Panc1 (cell line): Measurements from ENCODE around the gene CPSF2. TPM values are rescaled to one million over a fixed set of nuclear protein-coding genes. Genes with fewer than 3 reads are reported as not detected.
"Not testable (repeated sequence)": the region's sequence is repeated elsewhere in the genome, so short reads cannot be mapped to it uniquely, and the experiment has no call there.

Source experiments
- ATAC-seq: fragments of 200-7000 bp; cut with Tn5 transposase; 2 replicates; pipeline ENCODE4 v1.9.1; 2020; ENCODE audit warnings: mild to moderate bottlenecking, moderate library complexity
- BruUV-seq: library from RNA; stranded (reverse); fragments of 400-500 nt; replicated peaks from 2 replicates; lab custom pipeline; 2021; lab: Mats Ljungman, UMichigan
- CTCF ChIA-PET: fragments of 300-600 bp; sonication (Branson Sonifier 250); formaldehyde crosslinking; loops from one replicate; lab custom pipeline; 2022; ENCODE audit warnings: antibody characterized with exemption; lab: Charles Lee
- POLR2A ChIA-PET: fragments of 300-600 bp; sonication (Branson Sonifier 250); formaldehyde crosslinking; loops from one replicate; lab custom pipeline; 2022; ENCODE audit warnings: antibody characterized with exemption; lab: Charles Lee
- DNase-seq: peaks from one replicate; pipeline ENCODE4 v3.0.0-alpha.2; 2010; ENCODE audit warnings: low read depth, low spot score
- H3K27ac ChIP-seq: 2 replicates; pipeline ENCODE4 v1.5.1; 2011; ENCODE audit warnings: mild to moderate bottlenecking, low read length, inconsistent platforms
- H3K27me3 ChIP-seq: fragments of 200-500 bp; sonication (Bioruptor generic); 2 replicates; pipeline ENCODE4 v1.6.0; 2014; ENCODE audit warnings: low read length, inconsistent platforms; ENCODE audit not compliant: control insufficient read depth, insufficient read depth
- H3K36me3 ChIP-seq: fragments of 200-500 bp; sonication (Bioruptor generic); 2 replicates; pipeline ENCODE4 v1.5.1; 2014; ENCODE audit warnings: inconsistent platforms, mild to moderate bottlenecking, low read length, moderate library complexity; ENCODE audit not compliant: control insufficient read depth, insufficient read depth
- H3K4me1 ChIP-seq: 2 replicates; pipeline ENCODE4 v1.5.1; 2011; ENCODE audit warnings: inconsistent platforms, mild to moderate bottlenecking, low read length, moderate library complexity; ENCODE audit not compliant: control insufficient read depth, insufficient read depth
- H3K4me3 ChIP-seq, 2 experiments: 2 replicates each; pipeline ENCODE4 v1.5.1; 2011 to 2012; ENCODE audit warnings: low read depth in 2 of 2, low read length in 2 of 2, mild to moderate bottlenecking in 2 of 2, inconsistent platforms in 1 of 2, moderate library complexity in 1 of 2
- H3K9me3 ChIP-seq: fragments of 200-500 bp; sonication (Bioruptor generic); 2 replicates; pipeline ENCODE4 v1.5.1; 2014; ENCODE audit warnings: low read depth, mild to moderate bottlenecking, inconsistent platforms, low read length, moderate library complexity; ENCODE audit not compliant: control insufficient read depth, insufficient read depth
- CTCF ChIP-seq: fragments of 450-650 bp; IDR thresholded peaks from 2 replicates; pipeline ENCODE4 v1.5.1; 2017; ENCODE audit warnings: mild to moderate bottlenecking
- POLR2AphosphoS5 ChIP-seq: IDR thresholded peaks from 2 replicates; pipeline ENCODE4 v1.6.1; 2012; ENCODE audit warnings: mild to moderate bottlenecking, low read depth, low read length, moderate library complexity
- REST ChIP-seq, 2 experiments: IDR thresholded peaks; 2 replicates each; pipeline ENCODE4 v1.6.1; 2011 to 2012; ENCODE audit warnings: low read depth in 2 of 2, control low read depth in 1 of 2, low read length in 1 of 2, mild to moderate bottlenecking in 1 of 2, moderate library complexity in 1 of 2; ENCODE audit not compliant: insufficient read depth in 1 of 2
- SIN3A ChIP-seq: IDR thresholded peaks from 2 replicates; pipeline ENCODE4 v1.6.1; 2012; ENCODE audit warnings: low read depth, mild to moderate bottlenecking, low read length, moderate library complexity, borderline replicate concordance; ENCODE audit not compliant: insufficient read depth
- TCF7L2 ChIP-seq: IDR thresholded peaks from 2 replicates; pipeline ENCODE4 v1.6.1; 2011; ENCODE audit warnings: mild to moderate bottlenecking, low read depth, low read length, inconsistent platforms
- in situ Hi-C: cut with HindIII; loops from 2 replicates; pipeline ENCODE4 v1.10.0; 2016; ENCODE audit warnings: low sequenced_read_pairs, low pct_unique_long_range_greater_than_20kb
- intact Hi-C: fragments of 100-400 bp; cut with micrococcal nuclease; formaldehyde crosslinking; loops from one replicate; pipeline ENCODE4 v1.10.0; 2022; ENCODE audit not compliant: unreplicated experiment
- total RNA-seq: library from RNA; stranded (reverse); gene quantifications from one replicate; pipeline ENCODE4 v1.2.1, GENCODE V29; 2021; ENCODE audit not compliant: unreplicated experiment

CPSF2 gene
- total RNA-seq, 1 experiment from 2014 or later: 62.0 TPM

DNA sequence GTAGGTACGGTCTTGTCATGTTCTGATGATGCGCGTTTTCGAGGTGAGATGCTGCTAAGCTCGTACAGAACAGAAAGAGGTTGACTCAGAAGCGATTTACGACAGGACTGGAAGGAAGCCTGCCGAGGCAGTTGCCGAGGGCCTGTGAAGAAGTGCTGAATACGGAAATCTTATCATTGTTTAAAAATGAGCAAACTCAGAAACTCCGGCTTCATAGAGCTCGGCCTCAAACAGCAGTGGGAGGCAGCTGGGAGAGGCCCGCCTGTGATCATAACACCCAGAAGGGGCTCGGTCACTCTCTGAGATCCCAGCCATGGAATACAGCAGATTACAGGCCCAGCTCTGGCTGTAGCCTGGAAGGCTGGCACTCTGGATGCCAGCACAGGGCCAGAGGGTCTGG lies 87.4 kb downstream of the CPSF2 start:
- Histone ChIP-seq H3K9me3 (no peaks in the 10 kb centered on the region), H3K4me3 (no peak overlapping the region), H3K27ac (no peak overlapping the region), H3K36me3 (no peaks in the 10 kb centered on the region), H3K4me1 (no peaks in the 10 kb centered on the region), H3K27me3 (no peaks in the 10 kb centered on the region)
- ChIA-PET POLR2A (no interaction called here), CTCF (no interaction called here)
- in situ Hi-C loops: no loop called here
- ATAC-seq (no peak), DNase-seq (no peak)
- no TSS peak for BruUV-seq
- intact Hi-C loops: no loop called here
- no peak for TF ChIP-seq SIN3A
- no peak for TF ChIP-seq TCF7L2
- no peak for TF ChIP-seq POLR2AphosphoS5
- no peak for TF ChIP-seq REST (IDR thresholded peaks at IDR 0.05; ENCODE audit: insufficient read depth in 1 of 2, low read depth in 2 of 2, low read length in 1 of 2)
- no peak for TF ChIP-seq CTCF

- ATAC-seq, H3K27me3 ChIP-seq, POLR2A ChIA-PET, H3K27ac ChIP-seq, H3K4me1 ChIP-seq, H3K4me3 ChIP-seq, in situ Hi-C loops, H3K36me3 ChIP-seq, DNase-seq, BruUV-seq, H3K9me3 ChIP-seq, intact Hi-C loops, CTCF ChIA-PET: not testable (repeated sequence)
Measured at GRCh38 chr14:92213125-92213524, 91.4 kb downstream of the CPSF2 start.

DNA sequence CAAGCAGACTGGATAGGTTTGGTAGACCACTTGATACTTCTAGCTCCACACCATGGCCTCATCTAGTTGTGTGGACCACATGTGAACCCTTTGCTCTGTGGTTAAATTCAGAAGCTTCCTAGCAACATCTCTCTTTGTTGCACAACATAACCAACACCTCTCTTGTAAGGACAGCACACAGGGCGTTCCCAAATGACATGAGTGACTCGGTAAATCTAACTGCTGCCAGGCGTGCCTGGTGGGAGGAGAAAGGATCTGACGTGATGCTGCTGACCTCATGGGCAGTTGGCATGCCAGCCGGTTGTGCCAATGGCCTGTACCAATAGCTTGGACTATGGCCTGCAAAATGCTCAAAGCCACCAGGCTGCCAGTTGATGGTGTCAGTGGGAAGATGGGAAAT lies 93.8 kb downstream of the CPSF2 start:
- intact Hi-C loops: no loop called here
- no peak for TF ChIP-seq CTCF
- no peak for TF ChIP-seq REST (IDR thresholded peaks at IDR 0.05; ENCODE audit: insufficient read depth in 1 of 2, low read depth in 2 of 2, low read length in 1 of 2)
- TF ChIP-seq SIN3A: no peak
- no peak for TF ChIP-seq POLR2AphosphoS5
- no peak for TF ChIP-seq TCF7L2
- Histone ChIP-seq H3K27ac (no peak overlapping the region), H3K27me3 (peaks cover 6% of the 10 kb centered on the region; the same call in 1 of the 2 replicates), H3K4me1 (no peaks in the 10 kb centered on the region), H3K36me3 (no peaks in the 10 kb centered on the region), H3K9me3 (no peaks in the 10 kb centered on the region), H3K4me3 (no peak overlapping the region)
- DNase-seq (no peak), ATAC-seq (no peak)
- CTCF ChIA-PET: no interaction called here
- no TSS peak for BruUV-seq
- in situ Hi-C loops: no loop called here
- POLR2A ChIA-PET: no interaction called here
